ENCODE results near the gene CCNT2. TPM values are rescaled to one million over a fixed set of nuclear protein-coding genes. Genes with fewer than 3 reads are reported as not detected.

CCNT2 gene
- total RNA-seq, 1 experiment from 2014 or later, result 32.6 TPM

DNA sequence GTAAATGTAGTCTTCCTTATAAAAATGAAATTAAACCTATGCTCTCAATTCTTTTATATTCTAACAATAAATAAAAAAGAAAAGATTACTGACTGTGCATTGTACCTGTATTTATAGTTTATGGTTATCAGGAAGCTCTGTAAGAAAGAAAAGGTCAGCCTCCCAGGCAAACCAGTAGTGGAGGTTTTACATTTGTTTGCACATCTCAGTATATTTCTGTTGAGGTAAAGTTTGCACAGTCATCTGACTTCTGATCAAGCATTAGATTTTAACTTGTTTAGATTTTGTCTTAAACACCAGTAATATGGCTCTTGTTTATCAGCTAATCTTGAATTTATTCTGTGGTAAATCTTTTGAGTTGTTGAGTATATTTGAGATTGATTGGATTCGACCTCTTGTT lies 37.1 kb downstream of the CCNT2 start:
- ChIA-PET RAD21 (ENCODE audit: low non-redundant PET in 1 of 2, low total read pairs in 2 of 2, uncharacterized antibody in 2 of 2, unreplicated experiment in 2 of 2) (no interaction called here), POLR2A (no interaction called here), CTCF (no interaction called here)
- H3K9me2 ChIP-seq (ENCODE audit: insufficient read depth), result no peaks in the 10 kb centered on the region
- H3K4me2 ChIP-seq (ENCODE audit: low read length), result no peak overlapping the region
- intact Hi-C loops (cut with micrococcal nuclease), result no loop called here
- H3K79me2 ChIP-seq (ENCODE audit: insufficient read depth, low read length), result peaks cover 10% of the 10 kb centered on the region
- no peak overlapping the region for H3K4me3 ChIP-seq (replicated peaks in 1 of 2; ENCODE audit: low read depth in 1 of 2, low read length in 2 of 2)
- no peak overlapping the region for H3K27ac ChIP-seq (ENCODE audit: low read depth, low read length)
- DNase-seq (ENCODE audit: low read depth, low spot score) (no peak), ATAC-seq (no peak)
- H3K9ac ChIP-seq (ENCODE audit: low read length), result no peak overlapping the region
- H3K27me3 ChIP-seq (ENCODE audit: insufficient read depth, low read length), result no peaks in the 10 kb centered on the region
- BruUV-seq (replicated peaks), result no TSS peak
- peaks cover 16 to 25% of the 10 kb centered on the region in 2 experiments for H3K36me3 ChIP-seq (ENCODE audit: control insufficient read depth in 1 of 2, insufficient read depth in 2 of 2, low read length in 2 of 2)
- H2AFZ ChIP-seq (ENCODE audit: low read depth, low read length, poor library complexity, severe bottlenecking), result no peak overlapping the region
- peaks cover 5% of the 10 kb centered on the region; the same call in 1 of the 2 replicates for H4K20me1 ChIP-seq (ENCODE audit: insufficient read depth)
- no peaks in the 10 kb centered on the region for H3K4me1 ChIP-seq (ENCODE audit: control insufficient read depth in 1 of 2, insufficient read depth in 2 of 2, low read length in 2 of 2)
- H3K9me3 ChIP-seq (ENCODE audit: control insufficient read depth in 1 of 2, insufficient read depth in 1 of 2, low read depth in 1 of 2, low read length in 2 of 2), result no peaks in the 10 kb centered on the region
- TF ChIP-seq ATF3 (IDR thresholded peaks at IDR 0.05) (no peak), CTCF (IDR thresholded peaks at IDR 0.05 in 2 of 3, conservative IDR thresholded peaks at IDR 0.05 in 1 of 3; ENCODE audit: borderline replicate concordance in 1 of 3, insufficient read depth in 1 of 3, low read depth in 2 of 3, low read length in 2 of 3) (no peak), CBX3 (IDR thresholded peaks at IDR 0.05; ENCODE audit: low read depth) (no peak), ELF1 (IDR thresholded peaks at IDR 0.05; ENCODE audit: borderline replicate concordance, low read depth) (no peak), SRF (IDR thresholded peaks at IDR 0.05; ENCODE audit: low read depth) (no peak), POLR2AphosphoS5 (IDR thresholded peaks at IDR 0.05; ENCODE audit: low read depth, low read length) (no peak), EZH2 (IDR thresholded peaks at IDR 0.05) (no peak), YY1 (IDR thresholded peaks at IDR 0.05; ENCODE audit: extremely low read depth, insufficient replicate concordance, low read depth, low read length) (no peak), EZH2phosphoT487 (IDR thresholded peaks at IDR 0.05; ENCODE audit: borderline replicate concordance) (no peak), RAD21 (IDR thresholded peaks at IDR 0.05; ENCODE audit: low read depth) (no peak), ZBTB33 (IDR thresholded peaks at IDR 0.05; ENCODE audit: extremely low read depth, insufficient replicate concordance, low read length) (no peak), ZNF274 (IDR thresholded peaks at IDR 0.05; ENCODE audit: low read depth, low read length) (no peak), JUND (IDR thresholded peaks at IDR 0.05) (no peak), EGR1 (IDR thresholded peaks at IDR 0.05; ENCODE audit: low read depth) (no peak), CEBPB (IDR thresholded peaks at IDR 0.05; ENCODE audit: low read depth) (no peak), FOSL1 (IDR thresholded peaks at IDR 0.05; ENCODE audit: low read depth) (no peak), ZFX (IDR thresholded peaks at IDR 0.05) (no peak), POLR2A (IDR thresholded peaks at IDR 0.05; ENCODE audit: borderline replicate concordance, extremely low read depth, insufficient read depth, insufficient read length) (no peak)
- TF ChIP-seq, protein P1, sequence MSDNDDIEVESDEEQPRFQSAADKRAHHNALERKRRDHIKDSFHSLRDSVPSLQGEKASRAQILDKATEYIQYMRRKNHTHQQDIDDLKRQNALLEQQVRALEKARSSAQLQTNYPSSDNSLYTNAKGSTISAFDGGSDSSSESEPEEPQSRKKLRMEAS (IDR thresholded peaks at IDR 0.05), result no peak
- TF ChIP-seq, protein P2, sequence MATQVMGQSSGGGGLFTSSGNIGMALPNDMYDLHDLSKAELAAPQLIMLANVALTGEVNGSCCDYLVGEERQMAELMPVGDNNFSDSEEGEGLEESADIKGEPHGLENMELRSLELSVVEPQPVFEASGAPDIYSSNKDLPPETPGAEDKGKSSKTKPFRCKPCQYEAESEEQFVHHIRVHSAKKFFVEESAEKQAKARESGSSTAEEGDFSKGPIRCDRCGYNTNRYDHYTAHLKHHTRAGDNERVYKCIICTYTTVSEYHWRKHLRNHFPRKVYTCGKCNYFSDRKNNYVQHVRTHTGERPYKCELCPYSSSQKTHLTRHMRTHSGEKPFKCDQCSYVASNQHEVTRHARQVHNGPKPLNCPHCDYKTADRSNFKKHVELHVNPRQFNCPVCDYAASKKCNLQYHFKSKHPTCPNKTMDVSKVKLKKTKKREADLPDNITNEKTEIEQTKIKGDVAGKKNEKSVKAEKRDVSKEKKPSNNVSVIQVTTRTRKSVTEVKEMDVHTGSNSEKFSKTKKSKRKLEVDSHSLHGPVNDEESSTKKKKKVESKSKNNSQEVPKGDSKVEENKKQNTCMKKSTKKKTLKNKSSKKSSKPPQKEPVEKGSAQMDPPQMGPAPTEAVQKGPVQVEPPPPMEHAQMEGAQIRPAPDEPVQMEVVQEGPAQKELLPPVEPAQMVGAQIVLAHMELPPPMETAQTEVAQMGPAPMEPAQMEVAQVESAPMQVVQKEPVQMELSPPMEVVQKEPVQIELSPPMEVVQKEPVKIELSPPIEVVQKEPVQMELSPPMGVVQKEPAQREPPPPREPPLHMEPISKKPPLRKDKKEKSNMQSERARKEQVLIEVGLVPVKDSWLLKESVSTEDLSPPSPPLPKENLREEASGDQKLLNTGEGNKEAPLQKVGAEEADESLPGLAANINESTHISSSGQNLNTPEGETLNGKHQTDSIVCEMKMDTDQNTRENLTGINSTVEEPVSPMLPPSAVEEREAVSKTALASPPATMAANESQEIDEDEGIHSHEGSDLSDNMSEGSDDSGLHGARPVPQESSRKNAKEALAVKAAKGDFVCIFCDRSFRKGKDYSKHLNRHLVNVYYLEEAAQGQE (IDR thresholded peaks at IDR 0.05; ENCODE audit: low read depth), result no peak
